Cardiac muscle cell (in vitro differentiated cells and primary cell): ENCODE data around the gene RAB3IP. TPM values are rescaled to one million over a fixed set of nuclear protein-coding genes. Genes with fewer than 3 reads are reported as not detected.

Experiments used
- DNase-seq, 2 donors: peaks; one replicate each; pipeline versions ENCODE4 v3.0.0 to v3.0.0-alpha.2; 2010 to 2017; ENCODE audit warnings: low read depth in 1 of 2, low spot score in 1 of 2
- H3K27ac ChIP-seq: fragments of 200-600 bp; sonication (generic); 2 replicates; pipeline ENCODE4 v1.5.1; 2016
- H3K27me3 ChIP-seq: fragments of 200-600 bp; sonication (generic); 2 replicates; pipeline ENCODE4 v1.6.0; 2016; ENCODE audit warnings: control low read depth
- H3K36me3 ChIP-seq: fragments of 200-600 bp; sonication (generic); 2 replicates; pipeline ENCODE4 v1.5.1; 2016; ENCODE audit warnings: control low read depth
- H3K4me1 ChIP-seq: fragments of 200-600 bp; sonication (generic); 2 replicates; pipeline ENCODE4 v1.8.1; 2017; ENCODE audit warnings: low read depth, mild to moderate bottlenecking, mixed run types
- H3K4me3 ChIP-seq: fragments of 200-600 bp; sonication (generic); 2 replicates; pipeline ENCODE4 v1.5.1; 2016; ENCODE audit warnings: mild to moderate bottlenecking
- H3K9me3 ChIP-seq: fragments of 200-600 bp; sonication (generic); 2 replicates; pipeline ENCODE4 v1.5.1; 2017; ENCODE audit warnings: low read depth, mild to moderate bottlenecking, control low read depth
- CTCF ChIP-seq: IDR thresholded peaks from 2 replicates; pipeline ENCODE4 v1.5.1; 2012; ENCODE audit warnings: low read depth, mild to moderate bottlenecking, low read length
- polyA plus RNA-seq: library from polyadenylated mRNA; unstranded; fragments of >200 nt; fragmentation: Nextera tagmentation; extraction: Ambion mirVana; gene quantifications from 2 replicates; pipeline ENCODE4 v1.2.1, GENCODE V29; 2016
- total RNA-seq: library from RNA; depleted of rRNA; stranded (reverse); fragments of >200 nt; gene quantifications from 2 replicates; pipeline ENCODE4 v1.2.3, GENCODE V29; 2016

Gene RAB3IP
- total and polyA plus RNA-seq, 2 experiments from 2014 or later: 79.3 to 81.4 TPM

- no peaks in the 10 kb centered on the region for H3K9me3 ChIP-seq
- TF ChIP-seq CTCF: no peak
- no peaks in the 10 kb centered on the region for H3K27me3 ChIP-seq
- H3K4me3 ChIP-seq: no peak overlapping the region
- H3K4me1 ChIP-seq: no peaks in the 10 kb centered on the region
- no peak overlapping the region for H3K27ac ChIP-seq
- no peak for DNase-seq
- H3K36me3 ChIP-seq: no peaks in the 10 kb centered on the region
These were observed 95.0 kb downstream of the RAB3IP start for GRCh38 chr12:69833696-69834095.

GRCh38 chr12:69834147-69834546, 95.5 kb downstream of the RAB3IP start:
- no peaks in the 10 kb centered on the region for H3K27me3 ChIP-seq
- H3K27ac ChIP-seq: no peak overlapping the region
- H3K4me1 ChIP-seq: no peaks in the 10 kb centered on the region
- no peak for TF ChIP-seq CTCF
- DNase-seq: no peak
- no peaks in the 10 kb centered on the region for H3K9me3 ChIP-seq
- H3K36me3 ChIP-seq: no peaks in the 10 kb centered on the region
- H3K4me3 ChIP-seq: no peak overlapping the region

- no peak for TF ChIP-seq CTCF
- no peak for DNase-seq
- Histone ChIP-seq H3K9me3 (no peaks in the 10 kb centered on the region), H3K27me3 (no peaks in the 10 kb centered on the region), H3K4me3 (no peak overlapping the region), H3K27ac (no peak overlapping the region), H3K4me1 (no peaks in the 10 kb centered on the region), H3K36me3 (no peaks in the 10 kb centered on the region)
These were observed 95.9 kb downstream of the RAB3IP start for GRCh38 chr12:69834576-69834975.

GRCh38 chr12:69835081-69835480, 96.4 kb downstream of the RAB3IP start:
- H3K4me1 ChIP-seq: no peaks in the 10 kb centered on the region
- no peak for TF ChIP-seq CTCF
- no peak overlapping the region for H3K27ac ChIP-seq
- H3K4me3 ChIP-seq: no peak overlapping the region
- DNase-seq: peak in 1 of 2 donors; percentile 24
- H3K27me3 ChIP-seq: no peaks in the 10 kb centered on the region
- no peaks in the 10 kb centered on the region for H3K36me3 ChIP-seq
- no peaks in the 10 kb centered on the region for H3K9me3 ChIP-seq

GRCh38 chr12:69836015-69836414, 97.4 kb downstream of the RAB3IP start:
- Histone ChIP-seq H3K27me3 (no peaks in the 10 kb centered on the region), H3K4me1 (no peaks in the 10 kb centered on the region), H3K27ac (no peak overlapping the region), H3K36me3 (no peaks in the 10 kb centered on the region), H3K9me3 (no peaks in the 10 kb centered on the region), H3K4me3 (no peak overlapping the region)
- DNase-seq: no peak
- TF ChIP-seq CTCF: no peak

- peak in 1 of 2 donors; percentile 19 for DNase-seq
- H3K4me3 ChIP-seq: no peak overlapping the region
- TF ChIP-seq CTCF: no peak
- H3K27me3 ChIP-seq: no peaks in the 10 kb centered on the region
- no peak overlapping the region for H3K27ac ChIP-seq
- H3K36me3 ChIP-seq: no peaks in the 10 kb centered on the region
- no peaks in the 10 kb centered on the region for H3K9me3 ChIP-seq
- H3K4me1 ChIP-seq: no peaks in the 10 kb centered on the region
These were observed 98.5 kb downstream of the RAB3IP start for GRCh38 chr12:69837191-69837590.
